Measurements from ENCODE around the gene MPP7. TPM values are rescaled to one million over a fixed set of nuclear protein-coding genes. Genes with fewer than 3 reads are reported as not detected.
A peak's percentile ranks its signal among the peaks of the same experiment; 100 is the strongest.

The MPP7 gene
- total RNA-seq, 1 experiment from 2014 or later: 9.1 TPM

- Histone ChIP-seq H3K9ac (ENCODE audit: low read length) (no peak overlapping the region), H3F3A (ENCODE audit: low read length, unreplicated experiment) (no peaks in the 10 kb centered on the region), H3K27me3 (ENCODE audit: low read length) (no peaks in the 10 kb centered on the region), H3K4me3 (ENCODE audit: low read length) (no peak overlapping the region), H3K27ac (ENCODE audit: low read length) (no peak overlapping the region), H4K20me1 (ENCODE audit: low read length) (no peaks in the 10 kb centered on the region), H3K4me1 (ENCODE audit: insufficient read depth, low read length) (no peaks in the 10 kb centered on the region), H3K4me2 (ENCODE audit: low read length) (no peak overlapping the region), H3K79me2 (ENCODE audit: low read length) (no peaks in the 10 kb centered on the region), H3K9me3 (ENCODE audit: low read length) (no peaks in the 10 kb centered on the region), H3K36me3 (ENCODE audit: low read depth, low read length) (no peaks in the 10 kb centered on the region), H3K9me2 (replicated peaks; ENCODE audit: low read length) (no peaks in the 10 kb centered on the region), H2AFZ (ENCODE audit: low read length) (no peak overlapping the region)
- CTCF ChIA-PET: no interaction called here
- POLR2A ChIA-PET (ENCODE audit: unreplicated experiment): interaction anchor here (0.6 kb wide), 1 partner anchor 69 kb away, joined by 3 read pairs; no protein-coding TSS in a partner anchor
- intact Hi-C loops (cut with micrococcal nuclease): no loop called here
- DNase-seq: no peak
- no peak for ATAC-seq
- no TSS peak for BruUV-seq (replicated peaks)
- no peak for TF ChIP-seq CTCF (conservative IDR thresholded peaks at IDR 0.05; ENCODE audit: low read depth, low read length)
- TF ChIP-seq EZH2phosphoT487 (IDR thresholded peaks at IDR 0.05; ENCODE audit: borderline replicate concordance, low read length): no peak
- no peak for TF ChIP-seq EZH2 (IDR thresholded peaks at IDR 0.05; ENCODE audit: low read length, unreplicated experiment)
Observed at GRCh38 chr10:28263136-28263857, 39.6 kb downstream of the MPP7 start.

- peak overlapping the region; percentile 21; the same call in 1 of the 2 replicates for H2AFZ ChIP-seq (ENCODE audit: low read length)
- no peaks in the 10 kb centered on the region for H3K9me2 ChIP-seq (replicated peaks; ENCODE audit: low read length)
- ATAC-seq: peak; percentile 94
- peak overlapping the region; percentile 94 for H3K27ac ChIP-seq (ENCODE audit: low read length)
- H3K4me3 ChIP-seq (ENCODE audit: low read length): no peak overlapping the region
- no peaks in the 10 kb centered on the region for H3K36me3 ChIP-seq (ENCODE audit: low read depth, low read length)
- TF ChIP-seq EZH2phosphoT487 (IDR thresholded peaks at IDR 0.05; ENCODE audit: borderline replicate concordance, low read length) (no peak), EZH2 (IDR thresholded peaks at IDR 0.05; ENCODE audit: low read length, unreplicated experiment) (no peak), CTCF (conservative IDR thresholded peaks at IDR 0.05; ENCODE audit: low read depth, low read length) (no peak)
- no peaks in the 10 kb centered on the region for H3K27me3 ChIP-seq (ENCODE audit: low read length)
- H3K9ac ChIP-seq (ENCODE audit: low read length): peak overlapping the region; percentile 49
- peaks cover 43% of the 10 kb centered on the region for H3K4me1 ChIP-seq (ENCODE audit: insufficient read depth, low read length)
- peaks cover 11% of the 10 kb centered on the region; the same call in 1 of the 2 replicates for H3K79me2 ChIP-seq (ENCODE audit: low read length)
- peak; percentile 90 for DNase-seq
- no TSS peak for BruUV-seq (replicated peaks)
- CTCF ChIA-PET: no interaction called here
- no peaks in the 10 kb centered on the region for H3F3A ChIP-seq (ENCODE audit: low read length, unreplicated experiment)
- H3K4me2 ChIP-seq (ENCODE audit: low read length): peak overlapping the region; percentile 70
- intact Hi-C loops (cut with micrococcal nuclease): loop anchor here (1.0 kb wide), 1 partner anchor 47 kb away; the partner anchor contains the start of gene MPP7
- POLR2A ChIA-PET (ENCODE audit: unreplicated experiment): no interaction called here
- H4K20me1 ChIP-seq (ENCODE audit: low read length): no peaks in the 10 kb centered on the region
- no peaks in the 10 kb centered on the region for H3K9me3 ChIP-seq (ENCODE audit: low read length)
Observed at GRCh38 chr10:28256776-28257175, 46.1 kb downstream of the MPP7 start.
